ENCODE measurements around the gene DOCK6. TPM values are rescaled to one million over a fixed set of nuclear protein-coding genes. Genes with fewer than 3 reads are reported as not detected.

The DOCK6 gene
- total and polyA plus RNA-seq, 10 of the 15 experiments (the other 5 are each of a cell fraction or from before 2014, with no cell fraction given) = 0.76 to 24.8 (median 4.7) TPM

DNA sequence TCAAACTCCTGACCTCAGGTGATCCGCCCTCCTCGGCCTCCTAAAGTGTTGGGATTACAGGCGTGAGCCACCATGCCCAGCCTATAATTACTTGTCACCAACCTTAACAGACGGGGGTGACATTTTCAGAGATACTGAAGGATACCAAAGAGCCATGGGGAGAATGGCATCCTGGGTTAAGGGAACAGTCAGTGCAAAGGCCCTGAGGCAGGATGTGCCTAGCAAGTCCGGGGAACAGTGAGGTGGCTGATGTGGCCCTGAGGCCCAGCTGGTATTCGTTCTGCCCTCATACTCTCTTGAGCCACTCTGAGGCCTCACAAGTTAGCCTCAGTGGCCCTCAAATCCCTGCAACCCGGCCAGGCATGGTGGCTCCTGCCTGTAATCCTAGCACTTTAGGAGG lies 37.9 kb downstream of the DOCK6 start:
- H3K4me1 ChIP-seq (ENCODE audit: control insufficient read depth, insufficient read depth, low read length) = no peaks in the 10 kb centered on the region; the same call in 1 of the 2 replicates
- no TSS peak for BruUV-seq (replicated peaks)
- H3K27ac ChIP-seq (ENCODE audit: control insufficient read depth, insufficient read depth) = no peak overlapping the region
- H4K20me1 ChIP-seq (ENCODE audit: control insufficient read depth, insufficient read depth) = no peaks in the 10 kb centered on the region
- DNase-seq (ENCODE audit: low read depth, low spot score) (no peak), ATAC-seq (no peak), FAIRE-seq (no peak)
- intact Hi-C loops (cut with micrococcal nuclease; ENCODE audit: unreplicated experiment) = no loop called here
- no peaks in the 10 kb centered on the region for H3K36me3 ChIP-seq (ENCODE audit: control insufficient read depth in 2 of 2, insufficient read depth in 2 of 2, low read length in 1 of 2)
- WGBS (ENCODE audit: insufficient coverage, insufficient replicate concordance, low lambda C conversion rate, missing lambda C conversion rate) = 72% methylated on average over 7 of the region's 7 CpGs
- in situ Hi-C loops (cut with MboI) = no loop called here
- ChIA-PET POLR2A (no interaction called here), RAD21 (ENCODE audit: unreplicated experiment) (no interaction called here), CTCF (interaction anchor here (1.3 kb wide), 1 partner anchor 99 kb away, joined by 5 read pairs; no protein-coding TSS in a partner anchor), SMC1A (ENCODE audit: uncharacterized antibody, unreplicated experiment) (no interaction called here)
- H2AFZ ChIP-seq (ENCODE audit: control insufficient read depth, low read depth, low read length) = no peak overlapping the region
- H3K4me2 ChIP-seq (ENCODE audit: control insufficient read depth, insufficient read depth) = no peak overlapping the region
- H3K27me3 ChIP-seq (replicated peaks in 1 of 2; ENCODE audit: control insufficient read depth in 2 of 2, insufficient read depth in 2 of 2, low read length in 1 of 2) = no peaks in the 10 kb centered on the region
- no peak overlapping the region for H3K9ac ChIP-seq (ENCODE audit: control insufficient read depth, insufficient read depth, low read length)
- no peak overlapping the region for H3K4me3 ChIP-seq
- TF ChIP-seq, protein P1, sequence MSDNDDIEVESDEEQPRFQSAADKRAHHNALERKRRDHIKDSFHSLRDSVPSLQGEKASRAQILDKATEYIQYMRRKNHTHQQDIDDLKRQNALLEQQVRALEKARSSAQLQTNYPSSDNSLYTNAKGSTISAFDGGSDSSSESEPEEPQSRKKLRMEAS (IDR thresholded peaks at IDR 0.05; ENCODE audit: low read depth, low read length) = no peak
- TF ChIP-seq CREM (IDR thresholded peaks at IDR 0.05; ENCODE audit: low read depth) (no peak), ZNF622 (IDR thresholded peaks at IDR 0.05) (no peak), NFYA (IDR thresholded peaks at IDR 0.05; ENCODE audit: borderline replicate concordance, low read depth, low read length) (no peak), PML (IDR thresholded peaks at IDR 0.05; ENCODE audit: low read length) (no peak), NFYB (IDR thresholded peaks at IDR 0.05; ENCODE audit: insufficient read depth, low read depth, low read length) (no peak), MTA2 (IDR thresholded peaks at IDR 0.05; ENCODE audit: low read depth) (no peak), CBFB (IDR thresholded peaks at IDR 0.05; ENCODE audit: low read depth) (no peak), PAX5 (IDR thresholded peaks at IDR 0.05; ENCODE audit: borderline replicate concordance, low read depth, low read length) (no peak), PAX8 (IDR thresholded peaks at IDR 0.05) (no peak), RAD51 (IDR thresholded peaks at IDR 0.05) (no peak)
- TF ChIP-seq, protein P2, sequence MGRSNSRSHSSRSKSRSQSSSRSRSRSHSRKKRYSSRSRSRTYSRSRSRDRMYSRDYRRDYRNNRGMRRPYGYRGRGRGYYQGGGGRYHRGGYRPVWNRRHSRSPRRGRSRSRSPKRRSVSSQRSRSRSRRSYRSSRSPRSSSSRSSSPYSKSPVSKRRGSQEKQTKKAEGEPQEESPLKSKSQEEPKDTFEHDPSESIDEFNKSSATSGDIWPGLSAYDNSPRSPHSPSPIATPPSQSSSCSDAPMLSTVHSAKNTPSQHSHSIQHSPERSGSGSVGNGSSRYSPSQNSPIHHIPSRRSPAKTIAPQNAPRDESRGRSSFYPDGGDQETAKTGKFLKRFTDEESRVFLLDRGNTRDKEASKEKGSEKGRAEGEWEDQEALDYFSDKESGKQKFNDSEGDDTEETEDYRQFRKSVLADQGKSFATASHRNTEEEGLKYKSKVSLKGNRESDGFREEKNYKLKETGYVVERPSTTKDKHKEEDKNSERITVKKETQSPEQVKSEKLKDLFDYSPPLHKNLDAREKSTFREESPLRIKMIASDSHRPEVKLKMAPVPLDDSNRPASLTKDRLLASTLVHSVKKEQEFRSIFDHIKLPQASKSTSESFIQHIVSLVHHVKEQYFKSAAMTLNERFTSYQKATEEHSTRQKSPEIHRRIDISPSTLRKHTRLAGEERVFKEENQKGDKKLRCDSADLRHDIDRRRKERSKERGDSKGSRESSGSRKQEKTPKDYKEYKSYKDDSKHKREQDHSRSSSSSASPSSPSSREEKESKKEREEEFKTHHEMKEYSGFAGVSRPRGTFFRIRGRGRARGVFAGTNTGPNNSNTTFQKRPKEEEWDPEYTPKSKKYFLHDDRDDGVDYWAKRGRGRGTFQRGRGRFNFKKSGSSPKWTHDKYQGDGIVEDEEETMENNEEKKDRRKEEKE (IDR thresholded peaks at IDR 0.05) = no peak
- H3K9me3 ChIP-seq (replicated peaks; ENCODE audit: control insufficient read depth, insufficient read depth, low read length) = no peaks in the 10 kb centered on the region; the same call in 2 of the 3 replicates
- no peaks in the 10 kb centered on the region for H3K79me2 ChIP-seq (ENCODE audit: control insufficient read depth, insufficient read depth, low read length)
